Upper lobe of left lung (tissue), 4 donors: Measurements from ENCODE around the gene OR2M3.

Experiments used
- POLR2A ChIP-seq, 4 donors: fragments of 450-650 bp; IDR thresholded peaks; one replicate each; pipeline ENCODE4 v1.5.1; 2016 to 2017; ENCODE audit warnings: antibody characterized with exemption in 4 of 4, mild to moderate bottlenecking in 2 of 4
- TF ChIP-seq, protein P1 (sequence below), 6 experiments: fragments of 450-650 bp in 4 of 6; fragments of 200-600 bp in 2 of 6; sonication (generic) in 2 of 6; IDR thresholded peaks; one replicate each; pipeline ENCODE4 v1.5.1; 2016 to 2019; ENCODE audit warnings: antibody characterized with exemption in 6 of 6

DNA sequence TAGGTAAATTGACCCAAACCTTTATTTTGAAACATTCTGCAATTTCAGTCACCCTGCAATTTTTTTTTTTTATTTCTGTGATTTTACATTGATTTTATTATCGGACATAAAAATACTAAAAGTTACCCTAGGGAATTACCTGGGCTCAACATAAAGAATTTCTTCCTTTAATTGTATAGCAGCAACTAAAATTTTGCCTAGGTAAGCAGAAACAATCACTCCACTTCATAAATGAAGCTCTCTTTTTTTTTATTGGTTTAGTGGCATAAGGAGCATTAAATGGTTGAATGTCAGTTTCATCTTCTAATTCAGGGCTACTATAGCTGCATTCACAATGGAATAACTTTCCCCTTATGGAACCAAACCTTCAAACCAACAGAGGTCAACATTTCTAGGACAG is 18.8 kb downstream of the OR2M3 start:
- TF ChIP-seq POLR2A (IDR thresholded peaks at IDR 0.05): no peak
- TF ChIP-seq, protein P1, sequence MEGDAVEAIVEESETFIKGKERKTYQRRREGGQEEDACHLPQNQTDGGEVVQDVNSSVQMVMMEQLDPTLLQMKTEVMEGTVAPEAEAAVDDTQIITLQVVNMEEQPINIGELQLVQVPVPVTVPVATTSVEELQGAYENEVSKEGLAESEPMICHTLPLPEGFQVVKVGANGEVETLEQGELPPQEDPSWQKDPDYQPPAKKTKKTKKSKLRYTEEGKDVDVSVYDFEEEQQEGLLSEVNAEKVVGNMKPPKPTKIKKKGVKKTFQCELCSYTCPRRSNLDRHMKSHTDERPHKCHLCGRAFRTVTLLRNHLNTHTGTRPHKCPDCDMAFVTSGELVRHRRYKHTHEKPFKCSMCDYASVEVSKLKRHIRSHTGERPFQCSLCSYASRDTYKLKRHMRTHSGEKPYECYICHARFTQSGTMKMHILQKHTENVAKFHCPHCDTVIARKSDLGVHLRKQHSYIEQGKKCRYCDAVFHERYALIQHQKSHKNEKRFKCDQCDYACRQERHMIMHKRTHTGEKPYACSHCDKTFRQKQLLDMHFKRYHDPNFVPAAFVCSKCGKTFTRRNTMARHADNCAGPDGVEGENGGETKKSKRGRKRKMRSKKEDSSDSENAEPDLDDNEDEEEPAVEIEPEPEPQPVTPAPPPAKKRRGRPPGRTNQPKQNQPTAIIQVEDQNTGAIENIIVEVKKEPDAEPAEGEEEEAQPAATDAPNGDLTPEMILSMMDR (IDR thresholded peaks at IDR 0.05): no peak
